HG03060 (cell line): Measurements from ENCODE around the gene NUDT11.
"Not testable (repeated sequence)": the region's sequence is repeated elsewhere in the genome, so short reads cannot be mapped to it uniquely, and the experiment has no call there.

Source experiments
- ATAC-seq: cut with Tn5 transposase; IDR thresholded peaks from one replicate; pipeline ENCODE4 v1.9.1; 2021; ENCODE audit warnings: low read depth, moderate number of reproducible peaks; ENCODE audit not compliant: unreplicated experiment

The NUDT11 gene

GRCh38 chrX:51496501-51497291 is at the start of gene NUDT11:
TSS of gene NUDT11 (minus strand) at chrX:51496592. CDS start at chrX:51496444, 148 bp downstream.
- ATAC-seq: no peak

- ATAC-seq: no peak
Observed at GRCh38 chrX:51520393-51520792, 24.0 kb upstream of the NUDT11 start.

GRCh38 chrX:51519131-51519530 is 22.7 kb upstream of the NUDT11 start:
- ATAC-seq: not testable (repeated sequence)

GRCh38 chrX:51507551-51507950 is 11.2 kb upstream of the NUDT11 start:
- no peak for ATAC-seq

GRCh38 chrX:51495701-51496488 is 497 bp downstream of the NUDT11 start:
- ATAC-seq: not testable (repeated sequence)

- no peak for ATAC-seq
Observed at GRCh38 chrX:51494409-51494808, 2.0 kb downstream of the NUDT11 start.

- no peak for ATAC-seq
Observed at GRCh38 chrX:51487960-51488267, 8.5 kb downstream of the NUDT11 start.

GRCh38 chrX:51484616-51485015 is 11.8 kb downstream of the NUDT11 start:
- ATAC-seq: no peak

- not testable (repeated sequence) for ATAC-seq
Observed at GRCh38 chrX:51482411-51482810, 14.0 kb downstream of the NUDT11 start.

GRCh38 chrX:51476930-51477329 is 19.5 kb downstream of the NUDT11 start:
- ATAC-seq: no peak

GRCh38 chrX:51463322-51463721 is 33.1 kb downstream of the NUDT11 start:
- ATAC-seq: no peak

GRCh38 chrX:51461053-51462044 is 35.0 kb downstream of the NUDT11 start:
- ATAC-seq: no peak

- no peak for ATAC-seq
Observed at GRCh38 chrX:51459125-51459524, 37.3 kb downstream of the NUDT11 start.

- ATAC-seq: no peak
Observed at GRCh38 chrX:51456814-51457213, 39.6 kb downstream of the NUDT11 start.

- ATAC-seq: no peak
Observed at GRCh38 chrX:51456246-51456645, 40.1 kb downstream of the NUDT11 start.

GRCh38 chrX:51440365-51440764 is 56.0 kb downstream of the NUDT11 start:
- no peak for ATAC-seq
